GM12878 (cell line): Measurements from ENCODE around the gene KDM2A. TPM values are rescaled to one million over a fixed set of nuclear protein-coding genes. Genes with fewer than 3 reads are reported as not detected.

ENCODE experiments used
- BACH1 ChIP-seq: fragments of 450-650 bp; IDR thresholded peaks from 2 replicates; pipeline ENCODE4 v1.6.1; 2017; ENCODE audit warnings: mild to moderate bottlenecking, borderline replicate concordance
- CBX5 ChIP-seq: sonication (generic); IDR thresholded peaks from 2 replicates; pipeline ENCODE4 v1.6.1; 2016; ENCODE audit warnings: low read depth, moderate library complexity, mild to moderate bottlenecking, inconsistent platforms
- CEBPB ChIP-seq, 2 experiments: fragments of 150-350 bp in 1 of 2; IDR thresholded peaks; 2 replicates each; pipeline ENCODE4 v1.6.1; 2012 to 2014; ENCODE audit warnings: low read depth in 2 of 2, low read length in 2 of 2, borderline replicate concordance in 1 of 2, inconsistent platforms in 1 of 2
- EGR1 ChIP-seq, 2 experiments: IDR thresholded peaks; 1 replicate in 1 of 2; 2 replicates in 1 of 2; pipeline ENCODE4 v1.6.1; 2011 to 2012; ENCODE audit warnings: low read depth in 2 of 2, low read length in 2 of 2, borderline replicate concordance in 1 of 2, mild to moderate bottlenecking in 1 of 2, moderate library complexity in 1 of 2
- EP300 ChIP-seq, 2 experiments: fragments of 150-350 bp in 1 of 2; IDR thresholded peaks; 2 replicates each; pipeline ENCODE4 v1.6.1; 2011 to 2012; ENCODE audit warnings: low read depth in 2 of 2, low read length in 2 of 2, borderline replicate concordance in 1 of 2, improper control_type of control experiment in 1 of 2, inconsistent platforms in 1 of 2; ENCODE audit not compliant: control insufficient read depth in 1 of 2
- ETV6 ChIP-seq, 2 experiments: fragments of 450-650 bp in 1 of 2; IDR thresholded peaks in 1 of 2; conservative IDR thresholded peaks in 1 of 2; 2 replicates each; pipeline ENCODE4 v1.6.1; 2014; ENCODE audit warnings: antibody characterized with exemption in 1 of 2, borderline replicate concordance in 1 of 2, low read depth in 1 of 2, mild to moderate bottlenecking in 1 of 2, moderate library complexity in 1 of 2
- KAT2A ChIP-seq: conservative IDR thresholded peaks from 2 replicates; pipeline ENCODE4 v1.6.1; 2011; ENCODE audit warnings: low read depth, low read length; ENCODE audit not compliant: control insufficient read depth
- NBN ChIP-seq: fragments of 450-650 bp; IDR thresholded peaks from 2 replicates; pipeline ENCODE4 v1.6.1; 2016
- NFYB ChIP-seq: IDR thresholded peaks from 2 replicates; pipeline ENCODE4 v1.6.1; 2011; ENCODE audit warnings: low read depth, mild to moderate bottlenecking, low read length, improper control_type of control experiment, moderate library complexity; ENCODE audit not compliant: insufficient read depth
- NR2F1 ChIP-seq: fragments of 450-650 bp; conservative IDR thresholded peaks from 2 replicates; pipeline ENCODE4 v1.6.1; 2017; ENCODE audit warnings: mild to moderate bottlenecking
- PAX5 ChIP-seq: IDR thresholded peaks from 2 replicates; pipeline ENCODE4 v1.6.1; 2011; ENCODE audit warnings: low read depth, low read length, borderline replicate concordance
- RELA ChIP-seq: fragments of 450-650 bp; IDR thresholded peaks from 2 replicates; pipeline ENCODE4 v1.8.0; 2014; ENCODE audit warnings: borderline replicate concordance; ENCODE audit not compliant: partially characterized antibody
- RFX5 ChIP-seq: IDR thresholded peaks from 2 replicates; pipeline ENCODE4 v1.6.1; 2011; ENCODE audit warnings: low read depth, low read length, improper control_type of control experiment
- SMAD1 ChIP-seq: fragments of 450-650 bp; IDR thresholded peaks from 2 replicates; pipeline ENCODE4 v1.6.1; 2018; ENCODE audit warnings: mild to moderate bottlenecking, low read depth; ENCODE audit not compliant: partially characterized antibody
- SMC3 ChIP-seq: IDR thresholded peaks from 2 replicates; pipeline ENCODE4 v1.6.1; 2011; ENCODE audit warnings: low read length, improper control_type of control experiment, borderline replicate concordance
- SPI1 ChIP-seq: IDR thresholded peaks from 2 replicates; pipeline ENCODE4 v1.6.1; 2011; ENCODE audit warnings: low read depth, mild to moderate bottlenecking, low read length, moderate library complexity, borderline replicate concordance; ENCODE audit not compliant: insufficient read depth
- ZNF207 ChIP-seq: fragments of 450-650 bp; IDR thresholded peaks from 2 replicates; pipeline ENCODE4 v1.6.1; 2014; ENCODE audit warnings: antibody characterized with exemption, mild to moderate bottlenecking, borderline replicate concordance
- ZNF622 ChIP-seq: fragments of 450-650 bp; IDR thresholded peaks from 2 replicates; pipeline ENCODE4 v1.6.1; 2017; ENCODE audit warnings: mild to moderate bottlenecking, inconsistent platforms
- polyA plus RNA-seq, 11 experiments: library from polyadenylated mRNA; depleted of rRNA in 4 of 11; unstranded in 6 of 11; stranded (reverse) in 5 of 11; fragments of >200 nt; fragmentation: Nextera tagmentation in 4 of 11; fragmentation: Illumina TruSeq in 1 of 11; extraction: Ambion mirVana in 4 of 11; extraction: Trizol in 1 of 11; gene quantifications; 1 replicate in 1 of 11; 2 replicates in 10 of 11; pipeline versions ENCODE4 v1.2.1 to v1.2.3, GENCODE V29; 2011 to 2016; ENCODE audit warnings: inconsistent platforms in 2 of 11, missing spikeins in 2 of 11, low read depth in 1 of 11
- total RNA-seq, 4 experiments: library from RNA; depleted of rRNA in 3 of 4; stranded (reverse); fragments of >200 nt in 3 of 4; fragmentation: Illumina TruSeq in 1 of 4; extraction: Trizol in 1 of 4; gene quantifications; 2 replicates each; pipeline versions ENCODE4 v1.2.1 to v1.2.3, GENCODE V29; 2013 to 2021
- TF ChIP-seq, protein P1 (sequence below): fragments of 450-650 bp; formaldehyde crosslinking; IDR thresholded peaks from 2 replicates; pipeline ENCODE4 v1.5.0; 2022; ENCODE audit warnings: mild to moderate bottlenecking, missing genetic modification characterization
- TF ChIP-seq, protein P2 (sequence below): fragments of 450-650 bp; IDR thresholded peaks from 2 replicates; pipeline ENCODE4 v1.6.1; 2017; ENCODE audit warnings: mild to moderate bottlenecking

KDM2A gene
- total and polyA plus RNA-seq, 10 of the 15 experiments (the other 5 are each of a cell fraction or from before 2014, with no cell fraction given): 10.5 to 69.3 (median 41.6) TPM

DNA sequence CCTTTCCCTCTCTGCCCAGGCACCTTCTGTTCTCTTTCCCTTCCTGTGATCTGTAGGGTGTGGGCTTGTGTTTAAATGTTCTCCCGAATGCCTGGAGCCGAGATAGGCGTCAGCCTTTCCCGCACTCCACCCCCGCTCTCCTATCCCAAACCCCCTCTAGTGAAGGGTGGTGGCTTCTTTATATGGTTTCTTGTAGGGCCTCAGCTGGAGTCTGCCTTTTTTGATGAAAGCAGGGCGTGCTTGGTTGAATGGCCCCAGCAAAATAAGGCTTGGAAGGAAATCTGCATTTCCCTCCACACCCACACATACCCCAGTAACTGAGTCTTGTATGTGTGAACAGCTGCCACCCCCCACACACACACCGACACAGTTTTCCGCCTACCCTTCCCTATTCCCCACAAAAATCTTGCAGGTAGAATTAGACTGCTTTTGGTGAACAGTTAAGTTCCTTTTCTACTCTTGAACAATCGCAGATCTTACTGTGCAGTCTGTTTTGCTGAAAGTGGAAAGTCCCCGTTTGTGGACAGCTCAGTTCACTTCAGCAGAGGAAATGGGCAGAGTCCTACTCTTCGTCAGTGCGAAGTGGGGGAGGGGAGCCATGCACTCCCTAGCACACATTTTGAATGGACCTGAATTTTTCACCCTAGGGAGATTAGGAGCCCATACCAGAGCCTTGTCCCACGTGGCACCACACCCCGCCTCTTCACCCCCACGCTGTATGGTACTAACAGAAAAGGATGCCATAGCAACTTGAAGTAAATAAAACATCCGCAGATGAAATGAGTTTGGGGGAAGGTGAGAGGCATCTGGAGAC lies 121.7 kb downstream of the KDM2A start (continued):
- TF ChIP-seq ZNF622: no peak
- peak in 1 of 2 experiments; percentile 68; a peak in 1 of 4 replicates for TF ChIP-seq CEBPB (IDR thresholded peaks at IDR 0.05; ENCODE audit: borderline replicate concordance in 1 of 2, low read depth in 2 of 2, low read length in 2 of 2)
- TF ChIP-seq, protein P1, sequence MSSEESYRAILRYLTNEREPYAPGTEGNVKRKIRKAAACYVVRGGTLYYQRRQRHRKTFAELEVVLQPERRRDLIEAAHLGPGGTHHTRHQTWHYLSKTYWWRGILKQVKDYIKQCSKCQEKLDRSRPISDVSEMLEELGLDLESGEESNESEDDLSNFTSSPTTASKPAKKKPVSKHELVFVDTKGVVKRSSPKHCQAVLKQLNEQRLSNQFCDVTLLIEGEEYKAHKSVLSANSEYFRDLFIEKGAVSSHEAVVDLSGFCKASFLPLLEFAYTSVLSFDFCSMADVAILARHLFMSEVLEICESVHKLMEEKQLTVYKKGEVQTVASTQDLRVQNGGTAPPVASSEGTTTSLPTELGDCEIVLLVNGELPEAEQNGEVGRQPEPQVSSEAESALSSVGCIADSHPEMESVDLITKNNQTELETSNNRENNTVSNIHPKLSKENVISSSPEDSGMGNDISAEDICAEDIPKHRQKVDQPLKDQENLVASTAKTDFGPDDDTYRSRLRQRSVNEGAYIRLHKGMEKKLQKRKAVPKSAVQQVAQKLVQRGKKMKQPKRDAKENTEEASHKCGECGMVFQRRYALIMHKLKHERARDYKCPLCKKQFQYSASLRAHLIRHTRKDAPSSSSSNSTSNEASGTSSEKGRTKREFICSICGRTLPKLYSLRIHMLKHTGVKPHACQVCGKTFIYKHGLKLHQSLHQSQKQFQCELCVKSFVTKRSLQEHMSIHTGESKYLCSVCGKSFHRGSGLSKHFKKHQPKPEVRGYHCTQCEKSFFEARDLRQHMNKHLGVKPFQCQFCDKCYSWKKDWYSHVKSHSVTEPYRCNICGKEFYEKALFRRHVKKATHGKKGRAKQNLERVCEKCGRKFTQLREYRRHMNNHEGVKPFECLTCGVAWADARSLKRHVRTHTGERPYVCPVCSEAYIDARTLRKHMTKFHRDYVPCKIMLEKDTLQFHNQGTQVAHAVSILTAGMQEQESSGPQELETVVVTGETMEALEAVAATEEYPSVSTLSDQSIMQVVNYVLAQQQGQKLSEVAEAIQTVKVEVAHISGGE (CRISPR knock-in tag): no peak
- TF ChIP-seq RFX5: no peak
- no peak; the same call in 1 of the 2 replicates for TF ChIP-seq PAX5
- TF ChIP-seq NBN: peak; percentile 85; the same call in 1 of the 2 replicates
- TF ChIP-seq SMC3: peak; percentile 12; the same call in 1 of the 2 replicates
- TF ChIP-seq, protein P2, sequence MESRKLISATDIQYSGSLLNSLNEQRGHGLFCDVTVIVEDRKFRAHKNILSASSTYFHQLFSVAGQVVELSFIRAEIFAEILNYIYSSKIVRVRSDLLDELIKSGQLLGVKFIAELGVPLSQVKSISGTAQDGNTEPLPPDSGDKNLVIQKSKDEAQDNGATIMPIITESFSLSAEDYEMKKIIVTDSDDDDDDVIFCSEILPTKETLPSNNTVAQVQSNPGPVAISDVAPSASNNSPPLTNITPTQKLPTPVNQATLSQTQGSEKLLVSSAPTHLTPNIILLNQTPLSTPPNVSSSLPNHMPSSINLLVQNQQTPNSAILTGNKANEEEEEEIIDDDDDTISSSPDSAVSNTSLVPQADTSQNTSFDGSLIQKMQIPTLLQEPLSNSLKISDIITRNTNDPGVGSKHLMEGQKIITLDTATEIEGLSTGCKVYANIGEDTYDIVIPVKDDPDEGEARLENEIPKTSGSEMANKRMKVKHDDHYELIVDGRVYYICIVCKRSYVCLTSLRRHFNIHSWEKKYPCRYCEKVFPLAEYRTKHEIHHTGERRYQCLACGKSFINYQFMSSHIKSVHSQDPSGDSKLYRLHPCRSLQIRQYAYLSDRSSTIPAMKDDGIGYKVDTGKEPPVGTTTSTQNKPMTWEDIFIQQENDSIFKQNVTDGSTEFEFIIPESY: 0 out of 2 replicates have a peak, but pooled peaks have one; percentile 4
- peak in 1 of 2 experiments; percentile 23; a peak in 1 of 3 replicates for TF ChIP-seq EGR1 (IDR thresholded peaks at IDR 0.05; ENCODE audit: borderline replicate concordance in 1 of 2, low read depth in 2 of 2, low read length in 2 of 2)
- TF ChIP-seq SMAD1: peak; percentile 39
- peak; percentile 72 to 78; a peak in 3 of 4 replicates for TF ChIP-seq EP300 (IDR thresholded peaks at IDR 0.05; ENCODE audit: borderline replicate concordance in 1 of 2, control insufficient read depth in 1 of 2, low read depth in 2 of 2, low read length in 2 of 2)
- peak; percentile 74; the same call in 1 of the 2 replicates for TF ChIP-seq SPI1
- TF ChIP-seq BACH1: no peak
- TF ChIP-seq RELA: peak; percentile 88
- peak in 1 of 2 experiments; percentile 29; a peak in 1 of 4 replicates for TF ChIP-seq ETV6 (conservative IDR thresholded peaks at IDR 0.05 in 1 of 2, IDR thresholded peaks at IDR 0.05 in 1 of 2; ENCODE audit: borderline replicate concordance in 1 of 2, low read depth in 1 of 2)
- TF ChIP-seq CBX5: peak; percentile 69; the same call in 1 of the 2 replicates
- TF ChIP-seq ZNF207: peak; percentile 21; the same call in 1 of the 2 replicates
- TF ChIP-seq KAT2A: no peak
- no peak for TF ChIP-seq NR2F1
- TF ChIP-seq NFYB: no peak
